Neuronal stem cell (in vitro differentiated cells): ENCODE results near the gene PHLDB1.

Experiments used
- DNase-seq: peaks from one replicate; pipeline ENCODE4 v3.0.0-alpha.2; 2013; ENCODE audit warnings: low spot score
- H2AFZ ChIP-seq: one replicate; pipeline ENCODE4 v1.6.1; 2013; ENCODE audit warnings: mild to moderate bottlenecking, low read length, inconsistent platforms
- H2AK5ac ChIP-seq: 2 replicates; pipeline ENCODE4 v1.6.1; 2013; ENCODE audit warnings: low read depth, mild to moderate bottlenecking, inconsistent platforms, low read length, moderate library complexity, mixed read lengths
- H2BK120ac ChIP-seq: 2 replicates; pipeline ENCODE4 v1.6.1; 2013; ENCODE audit warnings: low read depth, mild to moderate bottlenecking, inconsistent platforms, low read length, moderate library complexity, mixed read lengths
- H2BK12ac ChIP-seq: one replicate; pipeline ENCODE4 v1.6.1; 2013; ENCODE audit warnings: low read length, inconsistent platforms
- H2BK15ac ChIP-seq: 2 replicates; pipeline ENCODE4 v1.6.1; 2013; ENCODE audit warnings: mild to moderate bottlenecking, low read length, inconsistent platforms, mixed read lengths
- H2BK5ac ChIP-seq: one replicate; pipeline ENCODE4 v1.6.1; 2013; ENCODE audit warnings: inconsistent platforms, mild to moderate bottlenecking, low read length, moderate library complexity
- H3K14ac ChIP-seq: one replicate; pipeline ENCODE4 v1.6.1; 2013; ENCODE audit warnings: low read length, inconsistent platforms
- H3K18ac ChIP-seq: 2 replicates; pipeline ENCODE4 v1.6.1; 2013; ENCODE audit warnings: low read length, inconsistent platforms
- H3K23ac ChIP-seq: 2 replicates; pipeline ENCODE4 v1.6.1; 2013; ENCODE audit warnings: low read depth, mild to moderate bottlenecking, mixed read lengths, low read length, inconsistent platforms; ENCODE audit not compliant: poor library complexity
- H3K27ac ChIP-seq: replicated peaks from 3 replicates; pipeline ENCODE4 v1.5.1; 2013; ENCODE audit warnings: low read length, inconsistent platforms
- H3K27me3 ChIP-seq, 3 experiments: 2 replicates each; pipeline ENCODE4 v1.6.1; 2013; ENCODE audit warnings: low read length in 3 of 3, mild to moderate bottlenecking in 2 of 3, inconsistent platforms in 1 of 3, low read depth in 1 of 3, mixed read lengths in 1 of 3, moderate library complexity in 1 of 3; ENCODE audit not compliant: control insufficient read depth in 3 of 3, insufficient read depth in 3 of 3
- H3K36me3 ChIP-seq, 2 donors: replicated peaks in 1 of 2; 2 replicates each; pipeline ENCODE4 v1.6.1; 2013; ENCODE audit warnings: low read length in 2 of 2; ENCODE audit not compliant: control insufficient read depth in 2 of 2, insufficient read depth in 2 of 2
- H3K4ac ChIP-seq: 2 replicates; pipeline ENCODE4 v1.6.1; 2013; ENCODE audit warnings: inconsistent platforms, mild to moderate bottlenecking, low read length, moderate library complexity
- H3K4me1 ChIP-seq, 2 donors: 1 replicate in 1 of 2; 2 replicates in 1 of 2; pipeline ENCODE4 v1.6.1; 2013; ENCODE audit warnings: low read length in 2 of 2, low read depth in 1 of 2; ENCODE audit not compliant: control insufficient read depth in 2 of 2, insufficient read depth in 1 of 2
- H3K4me2 ChIP-seq: one replicate; pipeline ENCODE4 v1.6.1; 2013; ENCODE audit warnings: mild to moderate bottlenecking, low read length, inconsistent platforms; ENCODE audit not compliant: insufficient read depth, poor library complexity, severe bottlenecking
- H3K4me3 ChIP-seq, 2 donors: 2 replicates each; pipeline ENCODE4 v1.5.1; 2013; ENCODE audit warnings: low read length in 2 of 2, mild to moderate bottlenecking in 2 of 2, inconsistent platforms in 1 of 2, moderate library complexity in 1 of 2
- H3K79me1 ChIP-seq: one replicate; pipeline ENCODE4 v1.6.1; 2013; ENCODE audit warnings: low read depth, mild to moderate bottlenecking, inconsistent platforms, low read length, moderate library complexity
- H3K9ac ChIP-seq: one replicate; pipeline ENCODE4 v1.6.1; 2013; ENCODE audit warnings: mild to moderate bottlenecking, low read depth, low read length, inconsistent platforms; ENCODE audit not compliant: poor library complexity
- H3K9me3 ChIP-seq, 2 donors: replicated peaks in 1 of 2; 2 replicates each; pipeline versions ENCODE3 to v1.6.1; 2013; ENCODE audit warnings: low read length in 2 of 2, mild to moderate bottlenecking in 2 of 2, inconsistent platforms in 1 of 2, low read depth in 1 of 2, mixed read lengths in 1 of 2, moderate library complexity in 1 of 2; ENCODE audit not compliant: control insufficient read depth in 2 of 2, insufficient read depth in 1 of 2
- H4K8ac ChIP-seq: one replicate; pipeline ENCODE4 v1.6.1; 2013; ENCODE audit warnings: low read depth, mild to moderate bottlenecking, inconsistent platforms, low read length, moderate library complexity
- H4K91ac ChIP-seq: one replicate; pipeline ENCODE4 v1.6.1; 2013; ENCODE audit warnings: low read length, low read depth, mild to moderate bottlenecking, inconsistent platforms; ENCODE audit not compliant: poor library complexity
- WGBS, 2 donors: extraction: QIAGEN DNeasy Blood & Tissue Kit; methylation state at CpG; one replicate each; pipeline ENCODE4 v1.1.7; 2013; ENCODE audit warnings: missing lambda C conversion rate in 2 of 2, mixed read lengths in 1 of 2; ENCODE audit not compliant: insufficient read length in 2 of 2, insufficient replicate concordance in 1 of 2; ENCODE audit errors: extremely low coverage in 2 of 2; 5-methylcytosine and 5-hydroxymethylcytosine counted together

The PHLDB1 gene

GRCh38 chr11:118620529-118621070 is 13.2 kb downstream of the PHLDB1 start:
- Histone ChIP-seq H3K36me3 (peaks cover 11 to 25% of the 10 kb centered on the region in 2 donors), H3K27me3 (no peaks in the 10 kb centered on the region), H3K14ac (no peak overlapping the region), H3K4me3 (peak overlapping the region; percentile 49 to 80), H4K91ac (peak overlapping the region; percentile 48), H4K8ac (no peak overlapping the region), H2AK5ac (peak overlapping the region; percentile 94), H3K27ac (peak overlapping the region; percentile 63), H2BK12ac (peak overlapping the region; percentile 94), H3K79me1 (peaks cover 9% of the 10 kb centered on the region), H2AFZ (peak overlapping the region; percentile 92), H3K23ac (no peak overlapping the region), H3K4me1 (peaks cover 59 to 64% of the 10 kb centered on the region in 2 donors), H3K18ac (peak overlapping the region; percentile 93), H2BK120ac (peak overlapping the region; percentile 58), H3K9ac (no peak overlapping the region), H2BK15ac (peak overlapping the region; percentile 98), H3K4ac (peak overlapping the region; percentile 58), H3K4me2 (peak overlapping the region; percentile 35), H2BK5ac (peak overlapping the region; percentile 87), H3K9me3 (no peaks in the 10 kb centered on the region)
- WGBS, 2 donors = no CpG with 5 or more reads among the region's 7 CpGs
- no peak for DNase-seq

- Histone ChIP-seq H3K9me3 (no peaks in the 10 kb centered on the region), H3K36me3 (peaks cover 14 to 31% of the 10 kb centered on the region in 2 donors), H3K4me2 (peak overlapping the region; percentile 68), H4K91ac (peak overlapping the region; percentile 48), H2BK5ac (peak overlapping the region; percentile 87), H3K4me1 (peaks cover 53 to 58% of the 10 kb centered on the region in 2 donors), H4K8ac (no peak overlapping the region), H2BK120ac (peak overlapping the region; percentile 58), H3K23ac (peak overlapping the region; percentile 56), H3K4me3 (peak overlapping the region; percentile 80 to 81), H2AK5ac (peak overlapping the region; percentile 94), H2BK15ac (peak overlapping the region; percentile 98), H2BK12ac (peak overlapping the region; percentile 94), H3K14ac (no peak overlapping the region), H3K4ac (peak overlapping the region; percentile 58), H3K79me1 (peaks cover 9% of the 10 kb centered on the region), H3K27ac (peak overlapping the region; percentile 83), H3K27me3 (no peaks in the 10 kb centered on the region), H3K18ac (peak overlapping the region; percentile 93), H3K9ac (peak overlapping the region; percentile 91), H2AFZ (peak overlapping the region; percentile 92)
- DNase-seq = no peak
- WGBS, 2 donors = no CpG with 5 or more reads among the region's 38 CpGs
These were observed 13.8 kb downstream of the PHLDB1 start for GRCh38 chr11:118621071-118621783.

GRCh38 chr11:118621784-118622375 is 14.5 kb downstream of the PHLDB1 start:
- WGBS, 2 donors = no CpG with 5 or more reads among the region's 4 CpGs
- peaks cover 49 to 52% of the 10 kb centered on the region in 2 donors for H3K4me1 ChIP-seq
- no peaks in the 10 kb centered on the region for H3K27me3 ChIP-seq
- H3K9me3 ChIP-seq = no peaks in the 10 kb centered on the region
- H2AK5ac ChIP-seq = peak overlapping the region; percentile 64
- peak overlapping the region; percentile 83 for H3K27ac ChIP-seq
- no peak for DNase-seq
- peak overlapping the region; percentile 56 for H3K23ac ChIP-seq
- no peak overlapping the region for H3K14ac ChIP-seq
- no peak overlapping the region for H3K4ac ChIP-seq
- H2BK120ac ChIP-seq = no peak overlapping the region
- peak overlapping the region; percentile 92 for H2AFZ ChIP-seq
- peaks cover 9% of the 10 kb centered on the region for H3K79me1 ChIP-seq
- H2BK12ac ChIP-seq = no peak overlapping the region
- H2BK15ac ChIP-seq = no peak overlapping the region
- no peak overlapping the region for H4K91ac ChIP-seq
- H3K18ac ChIP-seq = peak overlapping the region; percentile 91
- peak overlapping the region; percentile 91 for H3K9ac ChIP-seq
- H3K4me3 ChIP-seq = peak overlapping the region; percentile 80 to 81
- H4K8ac ChIP-seq = no peak overlapping the region
- H3K4me2 ChIP-seq = peak overlapping the region; percentile 68
- peak overlapping the region; percentile 60 for H2BK5ac ChIP-seq
- H3K36me3 ChIP-seq = peaks cover 16 to 36% of the 10 kb centered on the region in 2 donors
